CD1c-positive myeloid dendritic cell (primary cell): ENCODE results near the gene CCNA1.

ENCODE experiments used
- DNase-seq: peaks from one replicate; pipeline ENCODE4 v3.0.0-alpha.2; 2016; ENCODE audit errors: extremely low spot score

The CCNA1 gene

GRCh38 chr13:36453516-36453915, 21.2 kb downstream of the CCNA1 start:
- no peak for DNase-seq

GRCh38 chr13:36454121-36454520, 21.8 kb downstream of the CCNA1 start:
- DNase-seq: no peak

DNA sequence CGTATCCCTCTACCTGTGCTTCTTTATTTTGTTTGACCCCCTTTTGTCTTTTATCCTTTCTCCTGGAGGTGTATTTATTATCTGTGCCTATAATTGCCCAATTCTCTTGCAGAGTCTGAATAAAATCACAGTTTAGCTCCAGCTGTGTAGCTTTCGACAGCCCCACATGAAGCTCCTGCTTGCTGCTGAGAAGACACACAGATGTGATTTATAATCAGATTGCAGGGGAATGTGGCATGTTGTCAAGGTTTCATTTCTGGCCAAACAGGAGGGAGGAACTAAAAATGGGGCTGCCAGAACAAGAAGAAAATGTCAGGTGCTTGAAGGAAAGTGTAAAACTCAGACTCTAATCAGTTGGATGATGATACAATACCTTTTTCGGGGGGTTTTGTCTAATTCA, 22.7 kb downstream of the CCNA1 start:
- no peak for DNase-seq

GRCh38 chr13:36456577-36456976, 24.3 kb downstream of the CCNA1 start:
- DNase-seq: no peak

DNA sequence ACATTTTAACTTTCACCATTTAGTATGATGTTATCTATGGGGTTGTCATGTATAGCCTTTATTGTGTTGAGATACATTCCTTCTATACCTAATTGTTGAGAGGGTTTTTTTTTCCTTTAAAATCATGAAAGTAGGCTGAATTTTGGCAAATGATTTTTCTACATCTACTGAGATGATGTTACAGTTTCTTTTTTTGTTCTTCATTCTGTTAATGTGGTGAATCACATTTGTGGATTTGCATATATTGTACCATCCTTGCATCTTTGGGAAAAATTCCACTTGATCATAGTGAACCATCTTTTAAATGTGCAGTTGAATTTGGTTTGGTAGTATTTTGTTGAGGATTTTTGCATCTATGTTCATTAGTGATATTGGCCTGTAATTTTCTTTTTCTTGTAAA, 29.2 kb downstream of the CCNA1 start:
- DNase-seq: no peak

DNA sequence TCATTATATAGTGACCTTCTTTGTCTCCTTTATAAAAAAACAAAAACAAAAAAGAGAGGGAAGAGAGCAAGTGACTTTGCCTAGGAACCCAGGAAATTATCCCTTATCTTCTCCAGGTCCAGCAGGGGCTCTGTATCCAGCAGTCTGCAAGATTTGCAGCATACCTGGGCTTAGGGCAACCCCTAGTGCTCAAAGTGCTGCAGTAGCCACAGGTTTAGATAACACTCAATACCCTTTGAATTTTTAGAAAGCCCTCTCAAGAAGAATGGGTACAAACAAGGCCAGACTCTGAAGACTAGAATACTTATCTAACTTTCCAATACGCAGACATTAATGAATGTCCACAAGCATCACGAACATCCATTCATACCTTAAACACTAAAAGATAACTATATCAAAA, 43.2 kb downstream of the CCNA1 start:
- no peak for DNase-seq

GRCh38 chr13:36476661-36477060, 44.4 kb downstream of the CCNA1 start:
- DNase-seq: no peak

DNA sequence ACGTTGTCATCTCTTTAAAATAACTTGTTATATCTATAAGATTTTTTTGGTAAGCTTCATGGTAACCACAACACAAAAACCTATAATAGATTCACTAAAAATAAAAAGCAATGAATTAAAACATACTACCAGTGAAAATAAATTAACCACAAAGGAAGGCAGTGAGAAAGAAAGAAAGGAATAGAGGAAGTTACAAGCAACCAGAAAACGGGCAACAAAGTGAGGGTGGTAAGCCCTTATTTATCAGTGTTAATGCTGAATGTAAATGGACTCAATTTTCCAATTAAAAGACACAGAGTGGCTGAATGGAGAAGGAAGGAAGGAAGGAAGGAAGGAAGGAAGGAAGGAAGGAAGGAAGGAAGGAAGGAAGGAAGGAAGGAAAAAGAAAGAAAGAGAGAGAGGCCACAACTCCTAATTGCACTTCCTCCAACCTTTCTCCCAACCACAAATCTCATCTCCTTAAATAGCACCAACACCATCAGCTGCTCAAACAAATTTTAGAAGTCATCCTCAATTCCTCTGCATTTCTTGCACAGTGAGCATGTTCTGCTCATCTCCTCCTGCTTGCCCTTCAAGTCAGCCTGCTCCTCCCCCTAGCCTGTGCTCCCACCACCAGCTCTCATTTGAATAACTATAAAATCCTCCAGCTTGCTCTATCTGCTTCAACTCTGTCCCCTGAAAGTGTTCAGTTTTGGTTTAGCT, 48.6 kb downstream of the CCNA1 start:
- DNase-seq: no peak

GRCh38 chr13:36490055-36490454, 57.8 kb downstream of the CCNA1 start:
- no peak for DNase-seq
